Measurements from ENCODE around the gene NCEH1.

DNA sequence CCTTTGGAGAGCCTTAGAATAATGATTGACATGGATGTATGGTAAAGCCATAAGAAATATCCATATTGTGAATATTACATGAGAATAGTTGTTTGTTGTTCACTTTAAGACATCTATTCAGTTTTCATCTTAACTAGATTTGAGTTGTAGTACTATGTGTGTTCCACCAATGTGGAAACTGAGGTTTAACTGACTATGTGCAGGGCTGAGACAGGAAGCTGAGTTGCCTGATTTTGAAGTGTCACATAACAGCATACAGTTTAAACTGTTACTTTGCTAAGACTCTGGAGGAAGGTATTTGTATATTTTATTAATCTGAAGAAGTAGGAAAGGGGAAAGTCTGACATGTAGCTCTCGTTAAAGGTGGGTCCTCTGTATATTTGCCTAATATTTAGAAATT, 41.8 kb upstream of the NCEH1 start:
- TF ChIP-seq, protein P1, sequence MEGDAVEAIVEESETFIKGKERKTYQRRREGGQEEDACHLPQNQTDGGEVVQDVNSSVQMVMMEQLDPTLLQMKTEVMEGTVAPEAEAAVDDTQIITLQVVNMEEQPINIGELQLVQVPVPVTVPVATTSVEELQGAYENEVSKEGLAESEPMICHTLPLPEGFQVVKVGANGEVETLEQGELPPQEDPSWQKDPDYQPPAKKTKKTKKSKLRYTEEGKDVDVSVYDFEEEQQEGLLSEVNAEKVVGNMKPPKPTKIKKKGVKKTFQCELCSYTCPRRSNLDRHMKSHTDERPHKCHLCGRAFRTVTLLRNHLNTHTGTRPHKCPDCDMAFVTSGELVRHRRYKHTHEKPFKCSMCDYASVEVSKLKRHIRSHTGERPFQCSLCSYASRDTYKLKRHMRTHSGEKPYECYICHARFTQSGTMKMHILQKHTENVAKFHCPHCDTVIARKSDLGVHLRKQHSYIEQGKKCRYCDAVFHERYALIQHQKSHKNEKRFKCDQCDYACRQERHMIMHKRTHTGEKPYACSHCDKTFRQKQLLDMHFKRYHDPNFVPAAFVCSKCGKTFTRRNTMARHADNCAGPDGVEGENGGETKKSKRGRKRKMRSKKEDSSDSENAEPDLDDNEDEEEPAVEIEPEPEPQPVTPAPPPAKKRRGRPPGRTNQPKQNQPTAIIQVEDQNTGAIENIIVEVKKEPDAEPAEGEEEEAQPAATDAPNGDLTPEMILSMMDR (IDR thresholded peaks at IDR 0.05) = no peak
- TF ChIP-seq POLR2AphosphoS5 (IDR thresholded peaks at IDR 0.05) = no peak
- TF ChIP-seq POLR2A (IDR thresholded peaks at IDR 0.05) = no peak

All from prostate gland (tissue), 2 donors.